HCT116 (cell line): ENCODE data around the gene NNT. TPM values are rescaled to one million over a fixed set of nuclear protein-coding genes. Genes with fewer than 3 reads are reported as not detected.

ENCODE experiments used
- ATAC-seq: fragments of 200-7000 bp; cut with Tn5 transposase; 2 replicates; pipeline ENCODE4 v1.9.1; 2020; ENCODE audit warnings: mild to moderate bottlenecking, moderate library complexity
- BruUV-seq: library from RNA; stranded (reverse); fragments of 400-500 nt; replicated peaks from 2 replicates; lab custom pipeline; 2021; lab: Mats Ljungman, UMichigan
- CTCF ChIA-PET: fragments of 300-600 bp; sonication (Branson Sonifier 250); formaldehyde crosslinking; loops from one replicate; lab custom pipeline; 2021; ENCODE audit warnings: antibody characterized with exemption; lab: Charles Lee
- POLR2A ChIA-PET: fragments of 300-600, 350-600 bp; sonication (Branson Sonifier 250); formaldehyde crosslinking; loops from one replicate; lab custom pipeline; 2021; ENCODE audit warnings: antibody characterized with exemption; lab: Charles Lee
- RAD21 ChIA-PET, 2 experiments: fragments of 300-600 bp; sonication (Branson Sonifier 250); formaldehyde crosslinking; loops; one replicate each; lab custom pipeline; 2023; ENCODE audit warnings: low total read pairs in 2 of 2; ENCODE audit not compliant: uncharacterized antibody in 2 of 2, unreplicated experiment in 2 of 2, low non-redundant PET in 1 of 2; lab: Charles Lee
- DNase-seq: peaks from one replicate; pipeline ENCODE4 v3.0.0-alpha.2; 2010; ENCODE audit warnings: low read depth, low spot score
- H2AFZ ChIP-seq: fragments of 200-600 bp; shearing (Covaris generic), sonication (generic); 2 replicates; pipeline ENCODE4 v1.6.1; 2017; ENCODE audit warnings: low read depth, mixed run types, mixed read lengths, antibody characterized with exemption, low read length; ENCODE audit not compliant: poor library complexity, severe bottlenecking
- H3K27ac ChIP-seq: 2 replicates; pipeline ENCODE4 v1.5.1; 2012; ENCODE audit warnings: low read depth, low read length
- H3K27me3 ChIP-seq: fragments of 200-600 bp; sonication (generic); 2 replicates; pipeline ENCODE4 v1.6.1; 2016; ENCODE audit warnings: mixed run types, low read length, mixed read lengths; ENCODE audit not compliant: insufficient read depth
- H3K36me3 ChIP-seq, 2 experiments: fragments of 200-500 bp in 1 of 2; fragments of 200-600 bp in 1 of 2; sonication (Bioruptor generic) in 1 of 2; sonication (generic) in 1 of 2; 2 replicates each; pipeline versions ENCODE4 v1.5.1 to v1.6.1; 2014 to 2016; ENCODE audit warnings: low read length in 2 of 2, inconsistent platforms in 1 of 2, mixed read lengths in 1 of 2, mixed run types in 1 of 2; ENCODE audit not compliant: insufficient read depth in 2 of 2, control insufficient read depth in 1 of 2
- H3K4me1 ChIP-seq, 2 experiments: fragments of 200-600 bp in 1 of 2; sonication (generic) in 1 of 2; 2 replicates each; pipeline versions ENCODE4 v1.5.1 to v1.6.1; 2012 to 2017; ENCODE audit warnings: low read length in 2 of 2, inconsistent platforms in 1 of 2, mild to moderate bottlenecking in 1 of 2, mixed read lengths in 1 of 2, mixed run types in 1 of 2, moderate library complexity in 1 of 2; ENCODE audit not compliant: insufficient read depth in 2 of 2, control insufficient read depth in 1 of 2
- H3K4me2 ChIP-seq: fragments of 200-600 bp; sonication (generic); 2 replicates; pipeline ENCODE4 v1.6.1; 2017; ENCODE audit warnings: mixed run types, low read length, mixed read lengths
- H3K4me3 ChIP-seq, 2 experiments: fragments of 200-600 bp in 1 of 2; sonication (generic) in 1 of 2; replicated peaks in 1 of 2; 2 replicates each; pipeline ENCODE4 v1.5.1; 2011 to 2016; ENCODE audit warnings: low read length in 2 of 2, control low read depth in 1 of 2, low read depth in 1 of 2, mild to moderate bottlenecking in 1 of 2, mixed read lengths in 1 of 2, mixed run types in 1 of 2
- H3K79me2 ChIP-seq: fragments of 200-600 bp; sonication (generic); 2 replicates; pipeline ENCODE4 v1.6.1; 2017; ENCODE audit warnings: mild to moderate bottlenecking, mixed run types, low read length, moderate library complexity, mixed read lengths; ENCODE audit not compliant: insufficient read depth
- H3K9ac ChIP-seq: fragments of 200-600 bp; sonication (generic); 2 replicates; pipeline ENCODE4 v1.6.1; 2016; ENCODE audit warnings: low read length, mixed read lengths
- H3K9me2 ChIP-seq: fragments of 200-600 bp; sonication (generic), shearing (Covaris generic); 2 replicates; pipeline ENCODE4 v1.6.1; 2017; ENCODE audit warnings: mixed run types, mild to moderate bottlenecking, moderate library complexity; ENCODE audit not compliant: insufficient read depth
- H3K9me3 ChIP-seq, 2 experiments: fragments of 200-500 bp in 1 of 2; fragments of 200-600 bp in 1 of 2; sonication (Bioruptor generic) in 1 of 2; sonication (generic) in 1 of 2; 2 replicates each; pipeline ENCODE4 v1.6.1; 2014 to 2017; ENCODE audit warnings: low read length in 2 of 2, mixed read lengths in 2 of 2, inconsistent platforms in 1 of 2, low read depth in 1 of 2, mild to moderate bottlenecking in 1 of 2, mixed run types in 1 of 2, moderate library complexity in 1 of 2; ENCODE audit not compliant: control insufficient read depth in 1 of 2, insufficient read depth in 1 of 2
- H4K20me1 ChIP-seq: fragments of 200-600 bp; sonication (generic), shearing (Covaris generic); 2 replicates; pipeline ENCODE4 v1.6.1; 2017; ENCODE audit warnings: mixed run types, mild to moderate bottlenecking, moderate library complexity; ENCODE audit not compliant: insufficient read depth
- CBX3 ChIP-seq: IDR thresholded peaks from 2 replicates; pipeline ENCODE4 v1.6.1; 2012; ENCODE audit warnings: low read depth
- CEBPB ChIP-seq: IDR thresholded peaks from 2 replicates; pipeline ENCODE4 v1.6.1; 2012; ENCODE audit warnings: low read depth
- CTCF ChIP-seq, 3 experiments: fragments of 200-600 bp in 1 of 3; sonication (generic) in 1 of 3; IDR thresholded peaks in 2 of 3; conservative IDR thresholded peaks in 1 of 3; 2 replicates each; pipeline ENCODE4 v1.5.1; 2012 to 2017; ENCODE audit warnings: low read depth in 2 of 3, low read length in 2 of 3, antibody characterized with exemption in 1 of 3, borderline replicate concordance in 1 of 3, control low read depth in 1 of 3, mild to moderate bottlenecking in 1 of 3, mixed read lengths in 1 of 3, mixed run types in 1 of 3, moderate library complexity in 1 of 3; ENCODE audit not compliant: insufficient read depth in 1 of 3
- EGR1 ChIP-seq: IDR thresholded peaks from 2 replicates; pipeline ENCODE4 v1.6.1; 2012; ENCODE audit warnings: low read depth
- EZH2phosphoT487 ChIP-seq: fragments of 200-600 bp; IDR thresholded peaks from 2 replicates; pipeline ENCODE4 v1.6.1; 2018; ENCODE audit warnings: antibody characterized with exemption, borderline replicate concordance
- JUND ChIP-seq: IDR thresholded peaks from 2 replicates; pipeline ENCODE4 v1.6.1; 2012
- MAX ChIP-seq: IDR thresholded peaks from 2 replicates; pipeline ENCODE4 v1.6.1; 2012
- RAD21 ChIP-seq: IDR thresholded peaks from 2 replicates; pipeline ENCODE4 v1.6.1; 2012; ENCODE audit warnings: low read depth, mild to moderate bottlenecking
- REST ChIP-seq: IDR thresholded peaks from 2 replicates; pipeline ENCODE4 v1.6.1; 2012; ENCODE audit warnings: low read depth
- SIN3A ChIP-seq: IDR thresholded peaks from 2 replicates; pipeline ENCODE4 v1.6.1; 2012; ENCODE audit warnings: low read depth
- SP1 ChIP-seq: IDR thresholded peaks from 2 replicates; pipeline ENCODE4 v1.6.1; 2012; ENCODE audit warnings: low read depth
- YY1 ChIP-seq: IDR thresholded peaks from 2 replicates; pipeline ENCODE4 v1.6.1; 2011; ENCODE audit warnings: low read length, low read depth, moderate library complexity, mild to moderate bottlenecking; ENCODE audit not compliant: insufficient replicate concordance; ENCODE audit errors: extremely low read depth
- intact Hi-C: fragments of 100-400 bp; cut with micrococcal nuclease; formaldehyde crosslinking; loops from 2 replicates; pipeline ENCODE4 v1.10.0; 2022
- total RNA-seq: library from RNA; stranded (reverse); gene quantifications from one replicate; pipeline ENCODE4 v1.2.1, GENCODE V29; 2021; ENCODE audit not compliant: unreplicated experiment
- TF ChIP-seq, protein P1 (sequence below): IDR thresholded peaks from 2 replicates; pipeline ENCODE4 v1.6.1; 2011; ENCODE audit warnings: mild to moderate bottlenecking, low read length, moderate library complexity; ENCODE audit not compliant: insufficient replicate concordance; ENCODE audit errors: extremely low read depth

Gene NNT
- total RNA-seq, 1 experiment from 2014 or later, result 0.32 TPM

DNA sequence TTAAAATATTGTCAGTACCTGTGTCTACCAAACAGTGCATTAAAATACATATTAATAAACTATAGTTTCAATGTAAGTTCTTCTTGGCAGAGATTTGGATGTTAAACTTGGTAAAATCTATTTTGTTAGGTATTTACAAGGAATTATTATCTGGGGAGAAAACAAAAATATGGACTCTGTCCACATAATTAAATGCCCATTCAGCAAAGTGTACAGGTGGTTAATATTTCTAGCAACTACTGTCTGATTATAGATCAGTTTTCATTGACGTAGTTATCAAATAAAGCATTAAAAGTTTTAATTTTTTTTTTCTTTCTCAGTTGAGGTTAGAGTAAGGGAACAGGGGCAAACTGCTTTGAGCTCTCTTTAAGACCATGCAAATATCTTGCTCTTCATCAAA, 88.9 kb downstream of the NNT start:
- no peaks in the 10 kb centered on the region for H3K9me2 ChIP-seq
- H3K9ac ChIP-seq, result no peak overlapping the region
- no peaks in the 10 kb centered on the region for H3K27me3 ChIP-seq
- ChIA-PET POLR2A (no interaction called here), CTCF (no interaction called here)
- H3K27ac ChIP-seq, result no peak overlapping the region
- DNase-seq, result no peak
- intact Hi-C loops, result no loop called here
- no TSS peak for BruUV-seq
- no peak overlapping the region for H3K4me3 ChIP-seq
- no peaks in the 10 kb centered on the region for H3K36me3 ChIP-seq
- no peak for ATAC-seq
- H3K4me1 ChIP-seq, result no peaks in the 10 kb centered on the region
- no peaks in the 10 kb centered on the region for H3K79me2 ChIP-seq
- H2AFZ ChIP-seq, result no peak overlapping the region
- TF ChIP-seq EGR1, result no peak
- TF ChIP-seq MAX, result no peak
- no peak for TF ChIP-seq CBX3
- TF ChIP-seq, protein P1, sequence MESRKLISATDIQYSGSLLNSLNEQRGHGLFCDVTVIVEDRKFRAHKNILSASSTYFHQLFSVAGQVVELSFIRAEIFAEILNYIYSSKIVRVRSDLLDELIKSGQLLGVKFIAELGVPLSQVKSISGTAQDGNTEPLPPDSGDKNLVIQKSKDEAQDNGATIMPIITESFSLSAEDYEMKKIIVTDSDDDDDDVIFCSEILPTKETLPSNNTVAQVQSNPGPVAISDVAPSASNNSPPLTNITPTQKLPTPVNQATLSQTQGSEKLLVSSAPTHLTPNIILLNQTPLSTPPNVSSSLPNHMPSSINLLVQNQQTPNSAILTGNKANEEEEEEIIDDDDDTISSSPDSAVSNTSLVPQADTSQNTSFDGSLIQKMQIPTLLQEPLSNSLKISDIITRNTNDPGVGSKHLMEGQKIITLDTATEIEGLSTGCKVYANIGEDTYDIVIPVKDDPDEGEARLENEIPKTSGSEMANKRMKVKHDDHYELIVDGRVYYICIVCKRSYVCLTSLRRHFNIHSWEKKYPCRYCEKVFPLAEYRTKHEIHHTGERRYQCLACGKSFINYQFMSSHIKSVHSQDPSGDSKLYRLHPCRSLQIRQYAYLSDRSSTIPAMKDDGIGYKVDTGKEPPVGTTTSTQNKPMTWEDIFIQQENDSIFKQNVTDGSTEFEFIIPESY, result no peak
- TF ChIP-seq, all 23 proteins: peak for 0
- RAD21 ChIA-PET, result no interaction called here
- Histone ChIP-seq H3K9me3 (no peaks in the 10 kb centered on the region), H4K20me1 (no peaks in the 10 kb centered on the region), H3K4me2 (no peak overlapping the region)

DNA sequence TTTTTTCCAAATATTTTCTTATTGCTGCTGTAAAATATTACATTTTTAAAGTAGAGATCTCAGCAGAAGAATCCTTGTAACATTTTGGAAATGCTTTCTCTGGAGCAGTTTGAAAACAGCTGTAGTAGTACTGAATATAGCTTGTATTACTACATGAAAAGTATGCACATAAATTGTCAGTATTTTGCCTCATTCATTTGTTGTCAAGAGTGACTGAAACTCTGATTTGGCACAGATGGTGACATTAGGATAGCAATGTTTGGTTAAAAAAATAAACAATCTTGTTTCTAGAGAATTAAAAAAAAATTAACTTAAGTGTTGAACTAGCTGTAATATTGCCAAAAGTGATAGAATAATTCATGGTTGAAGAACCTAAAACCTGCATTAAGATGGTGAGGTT, 90.4 kb downstream of the NNT start:
- ChIA-PET POLR2A (no interaction called here), CTCF (no interaction called here)
- no peak overlapping the region for H3K27ac ChIP-seq
- TF ChIP-seq YY1, result no peak
- no peak for TF ChIP-seq RAD21
- no peak for TF ChIP-seq CEBPB
- no peak for TF ChIP-seq EZH2phosphoT487
- TF ChIP-seq JUND, result no peak
- no peak for TF ChIP-seq CTCF (IDR thresholded peaks at IDR 0.05 in 2 of 3, conservative IDR thresholded peaks at IDR 0.05 in 1 of 3; ENCODE audit: borderline replicate concordance in 1 of 3, insufficient read depth in 1 of 3, low read depth in 2 of 3, low read length in 2 of 3)
- TF ChIP-seq SIN3A, result no peak
- no peak for TF ChIP-seq REST
- TF ChIP-seq MAX, result no peak
- TF ChIP-seq SP1, result no peak

More for the DNA sequence above, 90.4 kb downstream of the NNT start:
- Histone ChIP-seq H3K4me2 (no peak overlapping the region), H3K4me3 (no peak overlapping the region), H3K9me3 (no peaks in the 10 kb centered on the region), H4K20me1 (no peaks in the 10 kb centered on the region), H2AFZ (no peak overlapping the region), H3K79me2 (no peaks in the 10 kb centered on the region), H3K9me2 (no peaks in the 10 kb centered on the region), H3K9ac (no peak overlapping the region), H3K36me3 (no peaks in the 10 kb centered on the region), H3K27me3 (no peaks in the 10 kb centered on the region), H3K4me1 (no peaks in the 10 kb centered on the region)
- intact Hi-C loops, result no loop called here
- ATAC-seq (no peak), DNase-seq (no peak)
- no TSS peak for BruUV-seq
- RAD21 ChIA-PET, result no interaction called here
